NCI-H2227 (cell line): Measurements from ENCODE around the gene YIPF1.
"Not testable (repeated sequence)": the region's sequence is repeated elsewhere in the genome, so short reads cannot be mapped to it uniquely, and the experiment has no call there.

Experiments
- DNase-seq: peaks from one replicate; lab custom pipeline; 2025; ENCODE audit not compliant: unreplicated experiment; lab: John Stamatoyannopoulos, UW

Gene YIPF1

GRCh38 chr1:53842347-53842746 lies 47.2 kb downstream of the YIPF1 start:
- DNase-seq, result no peak

GRCh38 chr1:53838654-53838974 lies 51.0 kb downstream of the YIPF1 start:
- DNase-seq, result no peak

GRCh38 chr1:53837924-53838653 lies 51.5 kb downstream of the YIPF1 start, which contains the start of gene NDC1:
Gene NDC1 (minus strand): TSS chr1:53838296. CDS start chr1:53838261, 35 bp downstream.
- DNase-seq, result peak; percentile 97

- DNase-seq, result no peak
Measured at GRCh38 chr1:53837646-53837923, 52.0 kb downstream of the YIPF1 start.

GRCh38 chr1:53835491-53835890 lies 54.1 kb downstream of the YIPF1 start:
- DNase-seq, result no peak

GRCh38 chr1:53834776-53835175 lies 54.8 kb downstream of the YIPF1 start:
- no peak for DNase-seq

- no peak for DNase-seq
Measured at GRCh38 chr1:53833393-53833792, 56.2 kb downstream of the YIPF1 start.

GRCh38 chr1:53826367-53826766 lies 63.2 kb downstream of the YIPF1 start:
- no peak for DNase-seq

- DNase-seq, result no peak
Measured at GRCh38 chr1:53825306-53825705, 64.3 kb downstream of the YIPF1 start.

- DNase-seq, result no peak
Measured at GRCh38 chr1:53822931-53823330, 66.7 kb downstream of the YIPF1 start.

GRCh38 chr1:53821380-53821779 lies 68.2 kb downstream of the YIPF1 start:
- no peak for DNase-seq

- no peak for DNase-seq
Measured at GRCh38 chr1:53819387-53819786, 70.2 kb downstream of the YIPF1 start.

- DNase-seq, result not testable (repeated sequence)
Measured at GRCh38 chr1:53816584-53816983, 73.0 kb downstream of the YIPF1 start.

GRCh38 chr1:53815484-53815883 lies 74.1 kb downstream of the YIPF1 start:
- DNase-seq, result not testable (repeated sequence)

- no peak for DNase-seq
Measured at GRCh38 chr1:53811414-53811851, 78.2 kb downstream of the YIPF1 start.

GRCh38 chr1:53810497-53810896 lies 79.1 kb downstream of the YIPF1 start:
- DNase-seq, result no peak

GRCh38 chr1:53810007-53810406 lies 79.6 kb downstream of the YIPF1 start:
- no peak for DNase-seq

GRCh38 chr1:53807916-53808315 lies 81.7 kb downstream of the YIPF1 start:
- no peak for DNase-seq

- no peak for DNase-seq
Measured at GRCh38 chr1:53804791-53805505, 84.6 kb downstream of the YIPF1 start.

GRCh38 chr1:53804181-53804580 lies 85.4 kb downstream of the YIPF1 start:
- no peak for DNase-seq
